CD14-positive monocyte (primary cell): Measurements from ENCODE around the gene UQCC5. TPM values are rescaled to one million over a fixed set of nuclear protein-coding genes. Genes with fewer than 3 reads are reported as not detected.

Experiments
- DNase-seq, 3 donors: peaks; one replicate each; pipeline ENCODE4 v3.0.0-alpha.2; 2011 to 2022
- H2AFZ ChIP-seq: 2 replicates; pipeline ENCODE4 v1.6.0; 2012; ENCODE audit warnings: mild to moderate bottlenecking, low read depth, low read length, inconsistent platforms; ENCODE audit not compliant: insufficient read depth, poor library complexity, severe bottlenecking
- H3K27ac ChIP-seq, 2 donors: 1 replicate in 1 of 2; 2 replicates in 1 of 2; pipeline ENCODE4 v1.5.1; 2012 to 2013; ENCODE audit warnings: low read length in 2 of 2, control low read depth in 1 of 2, inconsistent platforms in 1 of 2, low read depth in 1 of 2, mild to moderate bottlenecking in 1 of 2
- H3K27me3 ChIP-seq, 2 donors: one replicate each; pipeline versions ENCODE4 v1.6.0 to v1.6.1; 2011 to 2013; ENCODE audit warnings: low read length in 2 of 2; ENCODE audit not compliant: control insufficient read depth in 2 of 2, insufficient read depth in 2 of 2
- H3K36me3 ChIP-seq, 2 donors: replicated peaks in 1 of 2; 1 replicate in 1 of 2; 2 replicates in 1 of 2; pipeline versions ENCODE4 v1.5.1 to v1.6.1; 2012 to 2013; ENCODE audit warnings: low read length in 2 of 2, control low read depth in 1 of 2, inconsistent platforms in 1 of 2, mild to moderate bottlenecking in 1 of 2; ENCODE audit not compliant: insufficient read depth in 2 of 2, control insufficient read depth in 1 of 2
- H3K4me1 ChIP-seq, 2 donors: 1 replicate in 1 of 2; 2 replicates in 1 of 2; pipeline versions ENCODE4 v1.5.1 to v1.6.1; 2012 to 2013; ENCODE audit warnings: low read length in 2 of 2, control low read depth in 1 of 2, inconsistent platforms in 1 of 2, mild to moderate bottlenecking in 1 of 2, moderate library complexity in 1 of 2; ENCODE audit not compliant: insufficient read depth in 2 of 2, control insufficient read depth in 1 of 2
- H3K4me2 ChIP-seq: replicated peaks from 2 replicates; pipeline ENCODE3; 2012; ENCODE audit warnings: low read length, moderate library complexity, mild to moderate bottlenecking; ENCODE audit not compliant: poor library complexity, severe bottlenecking; ENCODE audit errors: extremely low read depth
- H3K4me3 ChIP-seq, 3 experiments: fragments of 200-600 bp in 1 of 3; sonication (generic) in 1 of 3; replicated peaks in 1 of 3; 1 replicate in 2 of 3; 2 replicates in 1 of 3; pipeline ENCODE4 v1.5.1; 2011 to 2013; ENCODE audit warnings: low read length in 3 of 3, mild to moderate bottlenecking in 3 of 3, control low read depth in 2 of 3, low read depth in 2 of 3, inconsistent platforms in 1 of 3, moderate library complexity in 1 of 3
- H3K79me2 ChIP-seq: 2 replicates; pipeline ENCODE4 v1.6.0; 2012; ENCODE audit warnings: mild to moderate bottlenecking, control low read depth, inconsistent platforms, low read length, moderate library complexity; ENCODE audit not compliant: insufficient read depth
- H3K9ac ChIP-seq: 2 replicates; pipeline ENCODE4 v1.6.0; 2017; ENCODE audit warnings: low read length, mild to moderate bottlenecking; ENCODE audit not compliant: insufficient read depth, poor library complexity, severe bottlenecking
- H3K9me3 ChIP-seq, 2 donors: replicated peaks in 1 of 2; 1 replicate in 1 of 2; 2 replicates in 1 of 2; pipeline versions ENCODE4 v1.5.1 to v1.6.1; 2012 to 2013; ENCODE audit warnings: low read length in 2 of 2, control low read depth in 1 of 2; ENCODE audit not compliant: control insufficient read depth in 1 of 2, insufficient read depth in 1 of 2
- H4K20me1 ChIP-seq: 2 replicates; pipeline ENCODE4 v1.6.0; 2012; ENCODE audit warnings: mild to moderate bottlenecking, low read length, control low read depth, moderate library complexity; ENCODE audit not compliant: insufficient read depth
- H3K27ac Mint-ChIP-seq, 7 donors: one replicate each; pipeline ENCODE4 v1.8.0; 2020; ENCODE audit warnings: mild to moderate bottlenecking in 7 of 7, mixed read lengths in 7 of 7, moderate library complexity in 6 of 7, inconsistent platforms in 2 of 7
- H3K27me3 Mint-ChIP-seq, 3 donors: one replicate each; pipeline ENCODE4 v1.8.0; 2021 to 2022; ENCODE audit warnings: low read depth in 3 of 3, mild to moderate bottlenecking in 3 of 3, mixed read lengths in 3 of 3, moderate library complexity in 3 of 3, inconsistent platforms in 1 of 3
- H3K36me3 Mint-ChIP-seq, 2 donors: one replicate each; pipeline ENCODE4 v1.8.0; 2020; ENCODE audit warnings: mixed read lengths in 2 of 2, inconsistent platforms in 1 of 2, mild to moderate bottlenecking in 1 of 2
- H3K4me1 Mint-ChIP-seq: one replicate; pipeline ENCODE4 v1.8.0; 2020; ENCODE audit warnings: mild to moderate bottlenecking, mixed read lengths
- H3K4me3 Mint-ChIP-seq, 2 donors: one replicate each; pipeline ENCODE4 v1.8.0; 2020; ENCODE audit warnings: mild to moderate bottlenecking in 2 of 2, mixed read lengths in 2 of 2, moderate library complexity in 1 of 2
- H3K9me3 Mint-ChIP-seq, 7 donors: one replicate each; pipeline ENCODE4 v1.8.0; 2020 to 2022; ENCODE audit warnings: mixed read lengths in 7 of 7, mild to moderate bottlenecking in 6 of 7, moderate library complexity in 6 of 7, inconsistent platforms in 2 of 7
- WGBS: methylation state at CpG from one replicate; pipeline ENCODE4 v1.1.5; 2013; ENCODE audit warnings: missing lambda C conversion rate; ENCODE audit not compliant: insufficient coverage; 5-methylcytosine and 5-hydroxymethylcytosine counted together
- intact Hi-C, 2 donors: fragments of 100-400 bp; cut with micrococcal nuclease; formaldehyde crosslinking; loops; one replicate each; pipeline versions ENCODE4 v1.15.0 to v1.15.1; 2023
- polyA plus RNA-seq, 3 donors: library from polyadenylated mRNA; depleted of rRNA in 1 of 3; unstranded in 2 of 3; stranded (reverse) in 1 of 3; fragments of 300-500 nt in 2 of 3; fragments of >200 nt in 1 of 3; fragmentation: Illumina TruSeq in 2 of 3; gene quantifications; 1 replicate in 2 of 3; 2 replicates in 1 of 3; pipeline ENCODE4 v1.2.3, GENCODE V29; 2012 to 2021
- TF ChIP-seq, protein P1 (sequence below): fragments of 200-600 bp; IDR thresholded peaks from one replicate; pipeline ENCODE4 v1.8.0; 2022; ENCODE audit warnings: antibody characterized with exemption, mild to moderate bottlenecking

Gene UQCC5
- polyA plus RNA-seq, 3 donors = 1.4 to 52.1 (median 43.3) TPM

DNA sequence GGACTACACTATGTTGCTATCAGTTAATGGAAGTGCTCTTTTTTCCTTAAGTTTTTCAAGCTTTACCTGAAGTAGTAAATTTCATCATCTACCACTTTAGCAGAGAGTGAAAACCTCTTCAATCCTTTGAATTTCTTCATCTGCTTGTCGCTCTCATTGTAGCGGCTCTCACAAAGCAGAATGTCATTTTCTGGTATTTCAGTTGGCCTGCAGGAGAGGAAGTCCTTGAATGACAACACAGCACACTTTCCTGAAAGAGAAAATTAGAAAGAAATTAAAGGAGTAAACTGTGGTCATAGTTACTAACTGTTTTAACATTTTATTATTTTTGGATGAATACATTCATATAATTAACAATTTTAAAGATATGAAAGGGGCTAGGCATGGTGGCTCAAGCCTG is 27.6 kb downstream of the UQCC5 start:
- Histone ChIP-seq H4K20me1 (peaks cover 2% of the 10 kb centered on the region), H3K4me1 (no peaks in the 10 kb centered on the region), H3K79me2 (no peaks in the 10 kb centered on the region), H3K9me3 (no peaks in the 10 kb centered on the region), H2AFZ (no peak overlapping the region), H3K27me3 (no peaks in the 10 kb centered on the region), H3K27ac (no peak overlapping the region), H3K36me3 (peaks cover 69 to 86% of the 10 kb centered on the region in 2 donors), H3K4me2 (no peak overlapping the region), H3K9ac (no peak overlapping the region), H3K4me3 (no peak overlapping the region)
- Mint-ChIP-seq H3K27ac (peak overlapping the region in 1 of 7 donors; percentile 13), H3K36me3 (peaks cover 64 to 94% of the 10 kb centered on the region in 2 donors), H3K9me3 (peaks cover 0 to 3% (median 0%) of the 10 kb centered on the region in 7 donors), H3K27me3 (peaks cover 0 to 3% (median 0%) of the 10 kb centered on the region in 3 donors), H3K4me3 (no peak overlapping the region), H3K4me1 (no peaks in the 10 kb centered on the region)
- intact Hi-C loops = no loop called here
- DNase-seq = no peak
- TF ChIP-seq, protein P1, sequence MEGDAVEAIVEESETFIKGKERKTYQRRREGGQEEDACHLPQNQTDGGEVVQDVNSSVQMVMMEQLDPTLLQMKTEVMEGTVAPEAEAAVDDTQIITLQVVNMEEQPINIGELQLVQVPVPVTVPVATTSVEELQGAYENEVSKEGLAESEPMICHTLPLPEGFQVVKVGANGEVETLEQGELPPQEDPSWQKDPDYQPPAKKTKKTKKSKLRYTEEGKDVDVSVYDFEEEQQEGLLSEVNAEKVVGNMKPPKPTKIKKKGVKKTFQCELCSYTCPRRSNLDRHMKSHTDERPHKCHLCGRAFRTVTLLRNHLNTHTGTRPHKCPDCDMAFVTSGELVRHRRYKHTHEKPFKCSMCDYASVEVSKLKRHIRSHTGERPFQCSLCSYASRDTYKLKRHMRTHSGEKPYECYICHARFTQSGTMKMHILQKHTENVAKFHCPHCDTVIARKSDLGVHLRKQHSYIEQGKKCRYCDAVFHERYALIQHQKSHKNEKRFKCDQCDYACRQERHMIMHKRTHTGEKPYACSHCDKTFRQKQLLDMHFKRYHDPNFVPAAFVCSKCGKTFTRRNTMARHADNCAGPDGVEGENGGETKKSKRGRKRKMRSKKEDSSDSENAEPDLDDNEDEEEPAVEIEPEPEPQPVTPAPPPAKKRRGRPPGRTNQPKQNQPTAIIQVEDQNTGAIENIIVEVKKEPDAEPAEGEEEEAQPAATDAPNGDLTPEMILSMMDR = no peak
- WGBS = no CpG with 5 or more reads among the region's 2 CpGs

DNA sequence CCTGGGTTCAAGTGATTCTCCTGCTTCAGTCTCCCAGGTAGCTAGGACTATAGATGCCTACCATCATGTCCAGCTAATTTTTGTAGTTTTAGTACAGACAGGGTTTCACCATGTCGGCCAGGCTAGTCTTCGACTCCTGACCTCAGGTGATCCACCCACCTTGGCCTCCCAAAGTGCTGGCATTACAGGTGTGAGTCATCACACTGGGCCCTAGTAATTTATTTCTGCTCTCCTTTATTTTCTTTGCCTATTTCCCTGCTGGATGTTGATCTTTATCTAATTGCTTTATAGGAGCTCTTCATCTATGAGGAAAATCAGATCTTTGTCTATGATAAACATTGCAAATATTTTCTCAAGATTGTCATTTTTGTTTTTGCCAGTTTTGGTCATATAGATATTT is 31.7 kb downstream of the UQCC5 start:
- no peaks in the 10 kb centered on the region for H3K9me3 ChIP-seq
- H3K9ac ChIP-seq = no peak overlapping the region
- no peak overlapping the region for H2AFZ ChIP-seq
- Mint-ChIP-seq H3K4me3 (no peak overlapping the region), H3K9me3 (peaks cover 0 to 3% (median 0%) of the 10 kb centered on the region in 7 donors), H3K27ac (peak overlapping the region in 2 of 7 donors; percentile 15 to 73), H3K36me3 (peaks cover 48 to 88% of the 10 kb centered on the region in 2 donors), H3K27me3 (peaks cover 0 to 1% (median 0%) of the 10 kb centered on the region in 3 donors), H3K4me1 (no peaks in the 10 kb centered on the region)
- no peak overlapping the region for H3K4me3 ChIP-seq
- no peaks in the 10 kb centered on the region for H4K20me1 ChIP-seq
- no peak overlapping the region for H3K27ac ChIP-seq
- no peak for DNase-seq
- 94% methylated on average over 2 of the region's 2 CpGs for WGBS
- no peaks in the 10 kb centered on the region for H3K79me2 ChIP-seq
- no peaks in the 10 kb centered on the region for H3K27me3 ChIP-seq
- H3K36me3 ChIP-seq = peaks cover 47 to 87% of the 10 kb centered on the region in 2 donors
- H3K4me1 ChIP-seq = no peaks in the 10 kb centered on the region
- intact Hi-C loops = no loop called here
- H3K4me2 ChIP-seq = no peak overlapping the region
- TF ChIP-seq, protein P1 = no peak
